GM18870 (cell line): ENCODE measurements around the gene SKOR2.
"Not testable (repeated sequence)": the region's sequence is repeated elsewhere in the genome, so short reads cannot be mapped to it uniquely, and the experiment has no call there.

Experiments
- ATAC-seq: cut with Tn5 transposase; IDR thresholded peaks from one replicate; pipeline ENCODE4 v1.9.1; 2021; ENCODE audit warnings: moderate library complexity; ENCODE audit not compliant: unreplicated experiment

SKOR2 gene

GRCh38 chr18:47203626-47204464, 47.6 kb downstream of the SKOR2 start:
- no peak for ATAC-seq

- ATAC-seq: not testable (repeated sequence)
Measured at GRCh38 chr18:47195961-47196360, 55.5 kb downstream of the SKOR2 start.

GRCh38 chr18:47191961-47192360, 59.5 kb downstream of the SKOR2 start:
- ATAC-seq: no peak

GRCh38 chr18:47187721-47188120, 63.7 kb downstream of the SKOR2 start:
- ATAC-seq: no peak

- ATAC-seq: no peak
Measured at GRCh38 chr18:47184419-47185050, 66.9 kb downstream of the SKOR2 start.

- not testable (repeated sequence) for ATAC-seq
Measured at GRCh38 chr18:47182156-47182555, 69.3 kb downstream of the SKOR2 start.

DNA sequence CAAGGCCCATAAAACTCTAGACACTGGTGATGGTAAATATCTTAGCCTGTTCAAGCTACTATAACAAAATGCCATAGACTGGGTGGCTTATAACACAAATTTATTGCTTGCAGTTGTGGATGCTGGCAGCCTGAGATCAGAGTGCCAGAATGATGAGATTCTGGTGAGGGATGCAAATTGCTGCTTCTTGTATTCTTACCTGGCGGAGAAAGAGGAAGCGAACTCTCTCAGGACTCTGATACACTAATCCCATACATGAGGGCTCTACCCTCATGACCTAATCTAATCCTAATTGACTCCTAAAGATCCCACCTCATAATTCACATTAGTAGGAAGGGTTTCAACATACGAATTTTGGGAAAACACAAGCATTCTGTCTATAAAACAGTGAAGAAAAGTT, 70.7 kb downstream of the SKOR2 start:
- no peak for ATAC-seq

GRCh38 chr18:47179520-47179919, 71.9 kb downstream of the SKOR2 start:
- ATAC-seq: no peak

DNA sequence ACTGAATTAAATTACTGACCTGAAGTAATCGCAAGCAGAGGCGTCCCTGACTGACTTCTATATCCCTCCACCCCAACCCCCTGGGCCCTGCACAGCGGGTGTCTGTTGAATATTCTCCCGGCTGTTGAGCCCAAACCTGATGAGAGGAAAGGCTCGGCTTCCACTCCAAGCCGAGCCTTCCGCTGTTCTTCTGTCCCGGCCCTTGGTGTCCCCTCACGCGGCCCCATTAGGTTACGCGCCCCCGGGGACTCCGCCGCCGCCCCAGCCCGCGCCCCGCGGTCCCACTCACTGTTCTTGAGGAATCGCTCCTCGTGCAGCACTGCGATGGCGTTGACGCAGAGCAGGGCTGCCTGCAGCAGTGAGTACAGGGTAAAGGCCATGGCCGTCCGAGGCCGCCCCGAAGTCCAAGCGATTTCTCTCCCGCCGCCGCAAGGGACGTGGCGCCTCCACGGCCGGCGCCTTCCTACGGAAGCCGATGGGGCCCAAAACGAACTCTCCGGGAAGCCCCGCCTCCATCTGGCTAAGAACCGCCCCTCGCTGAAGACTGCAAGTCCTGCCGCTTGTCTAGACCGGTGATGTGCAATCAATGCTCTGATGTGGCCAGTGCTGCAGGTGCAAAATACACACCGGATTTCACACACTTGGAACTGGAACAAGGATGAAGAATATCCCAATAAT, 75.4 kb downstream of the SKOR2 start, which contains the start of gene IER3IP1:
Gene IER3IP1, minus strand, starts transcription at position 467 of the 678 bp plus-strand sequence. Its CDS starts 87 bp downstream, at position 380.
- peak; percentile 49 for ATAC-seq

GRCh38 chr18:47175283-47175897, 76.1 kb downstream of the SKOR2 start:
- no peak for ATAC-seq

GRCh38 chr18:47174545-47175116, 76.8 kb downstream of the SKOR2 start:
- ATAC-seq: no peak

DNA sequence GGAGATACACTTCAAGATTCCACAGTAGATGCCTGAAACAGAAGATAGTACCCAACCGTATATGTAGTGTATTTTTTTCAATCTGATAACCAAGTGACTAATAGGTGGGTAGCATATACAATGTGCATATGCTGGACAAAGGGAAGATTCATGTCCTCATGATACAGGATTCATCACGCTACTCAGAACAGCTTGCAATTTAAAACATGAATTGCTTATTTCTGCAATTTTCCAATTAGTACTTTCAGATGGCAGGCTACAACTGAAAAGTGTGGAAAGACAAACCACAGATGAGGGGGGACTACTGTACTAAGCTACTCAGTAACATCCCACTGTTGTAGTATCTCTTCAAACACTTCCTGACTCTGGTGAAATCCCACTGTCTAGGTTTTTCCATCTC, 79.0 kb downstream of the SKOR2 start:
- no peak for ATAC-seq

GRCh38 chr18:47168913-47169312, 82.5 kb downstream of the SKOR2 start:
- no peak for ATAC-seq

GRCh38 chr18:47168509-47168908, 83.0 kb downstream of the SKOR2 start:
- ATAC-seq: no peak

DNA sequence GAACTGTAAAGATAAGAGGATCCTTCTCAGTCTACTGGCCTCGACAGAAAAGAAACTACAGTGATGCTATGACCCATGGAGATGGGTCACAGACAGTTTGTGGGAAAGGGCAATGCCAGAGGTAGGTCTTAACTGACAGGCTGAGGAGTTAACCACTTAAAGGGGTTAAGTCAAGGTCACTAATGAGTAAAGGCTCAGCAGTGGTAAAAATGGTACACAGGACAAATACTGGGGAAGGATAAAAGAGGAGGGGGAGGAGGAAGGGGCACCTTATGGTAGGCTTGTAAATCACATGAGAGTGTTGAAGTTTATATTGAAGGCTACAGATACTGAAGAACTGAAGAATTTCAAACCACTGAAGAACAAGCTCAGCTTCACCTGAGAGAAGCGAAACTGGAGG, 85.2 kb downstream of the SKOR2 start:
- ATAC-seq: no peak

DNA sequence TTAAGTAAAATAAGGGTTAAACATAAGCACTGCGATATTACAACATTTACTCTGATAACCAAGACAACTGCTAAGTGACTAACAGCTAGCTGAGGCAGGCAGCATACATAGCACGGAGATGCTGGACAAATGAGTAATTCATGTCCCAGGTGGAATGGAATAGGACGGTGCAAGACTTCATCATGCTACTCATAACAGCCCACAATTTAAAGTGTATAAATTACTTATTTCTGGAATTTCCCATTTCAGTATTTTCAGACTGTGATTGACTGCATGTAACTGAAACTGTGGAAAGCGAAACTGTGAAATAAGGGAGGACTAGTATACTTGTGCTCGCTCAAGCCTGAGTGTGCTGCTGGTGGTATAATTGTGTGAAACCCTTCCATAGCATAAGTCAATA, 88.2 kb downstream of the SKOR2 start:
- peak; percentile 88 for ATAC-seq

DNA sequence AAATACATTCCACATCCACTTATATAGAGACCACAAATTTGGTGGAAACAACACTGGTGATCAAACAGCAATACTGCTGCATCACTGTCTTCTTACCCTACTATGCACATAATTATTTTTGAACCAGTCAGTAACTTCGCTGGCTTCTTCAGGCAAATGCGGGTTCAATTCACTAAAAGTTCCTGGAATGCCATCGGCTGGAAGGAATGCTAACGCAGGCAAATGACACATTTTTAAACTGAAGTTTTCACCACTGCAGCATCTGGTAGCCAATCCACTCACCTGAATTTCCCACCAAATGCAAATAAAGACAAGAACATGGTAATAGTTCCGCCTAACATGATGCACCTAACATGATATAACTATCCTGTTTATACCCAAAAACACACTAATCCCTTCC, 91.2 kb downstream of the SKOR2 start:
- no peak for ATAC-seq

- not testable (repeated sequence) for ATAC-seq
Measured at GRCh38 chr18:47158404-47158803, 93.1 kb downstream of the SKOR2 start.
